Measurements from ENCODE around the gene PER2. TPM values are rescaled to one million over a fixed set of nuclear protein-coding genes. Genes with fewer than 3 reads are reported as not detected.

PER2 gene
- total RNA-seq, 1 donor from 2014 or later: 21.6 TPM

DNA sequence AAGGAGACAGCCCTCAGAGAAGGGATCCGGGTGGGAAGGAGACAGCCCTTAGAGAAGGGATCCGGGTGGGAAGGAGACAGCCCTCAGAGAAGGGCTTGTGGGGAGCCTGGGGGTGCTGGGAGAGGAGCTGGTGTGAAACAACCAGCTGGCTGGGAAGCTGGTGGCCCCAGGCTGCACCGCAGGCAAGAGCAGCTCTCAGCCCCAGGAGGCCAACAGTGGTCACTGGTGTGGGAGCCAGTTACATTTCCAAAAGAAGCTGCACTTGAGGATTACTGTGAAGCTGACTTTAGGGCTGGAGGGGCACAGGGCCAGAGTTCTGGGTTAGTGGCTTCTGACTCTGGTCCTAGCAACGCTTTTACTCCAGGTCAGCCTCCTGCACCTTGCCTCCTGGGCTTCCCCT lies 51.8 kb downstream of the PER2 start:
- Histone ChIP-seq H3K4me1 (peaks cover 0 to 14% of the 10 kb centered on the region in 2 donors), H3K36me3 (no peaks in the 10 kb centered on the region), H3K4me3 (no peak overlapping the region), H3K27me3 (peaks cover 3% of the 10 kb centered on the region), H3K9me3 (no peaks in the 10 kb centered on the region), H3K27ac (no peak overlapping the region)
- TF ChIP-seq, protein P1, sequence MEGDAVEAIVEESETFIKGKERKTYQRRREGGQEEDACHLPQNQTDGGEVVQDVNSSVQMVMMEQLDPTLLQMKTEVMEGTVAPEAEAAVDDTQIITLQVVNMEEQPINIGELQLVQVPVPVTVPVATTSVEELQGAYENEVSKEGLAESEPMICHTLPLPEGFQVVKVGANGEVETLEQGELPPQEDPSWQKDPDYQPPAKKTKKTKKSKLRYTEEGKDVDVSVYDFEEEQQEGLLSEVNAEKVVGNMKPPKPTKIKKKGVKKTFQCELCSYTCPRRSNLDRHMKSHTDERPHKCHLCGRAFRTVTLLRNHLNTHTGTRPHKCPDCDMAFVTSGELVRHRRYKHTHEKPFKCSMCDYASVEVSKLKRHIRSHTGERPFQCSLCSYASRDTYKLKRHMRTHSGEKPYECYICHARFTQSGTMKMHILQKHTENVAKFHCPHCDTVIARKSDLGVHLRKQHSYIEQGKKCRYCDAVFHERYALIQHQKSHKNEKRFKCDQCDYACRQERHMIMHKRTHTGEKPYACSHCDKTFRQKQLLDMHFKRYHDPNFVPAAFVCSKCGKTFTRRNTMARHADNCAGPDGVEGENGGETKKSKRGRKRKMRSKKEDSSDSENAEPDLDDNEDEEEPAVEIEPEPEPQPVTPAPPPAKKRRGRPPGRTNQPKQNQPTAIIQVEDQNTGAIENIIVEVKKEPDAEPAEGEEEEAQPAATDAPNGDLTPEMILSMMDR (IDR thresholded peaks at IDR 0.05): no peak
- intact Hi-C loops (cut with DNase I): no loop called here
- DNase-seq (ENCODE audit: low spot score in 2 of 2): no peak

DNA sequence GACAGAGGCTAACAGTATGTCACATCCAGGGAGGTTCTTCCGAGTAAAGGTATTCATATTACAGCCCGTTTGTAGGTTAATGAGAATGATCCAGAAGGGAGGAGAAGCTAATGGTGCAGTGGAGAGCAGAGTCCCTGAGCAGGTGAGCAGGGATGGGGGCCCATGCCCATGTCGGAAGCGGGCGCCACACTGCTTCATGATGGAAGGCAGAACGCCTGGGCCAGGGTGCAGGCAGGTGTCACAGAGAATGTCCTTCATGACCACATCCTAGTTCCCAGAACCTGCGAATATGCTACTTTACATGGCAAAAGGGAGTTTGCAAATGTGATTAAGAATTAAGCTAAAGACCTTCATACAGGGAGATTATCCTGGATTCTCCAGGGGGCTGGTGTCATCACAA lies 52.6 kb downstream of the PER2 start:
- TF ChIP-seq, protein P1 (IDR thresholded peaks at IDR 0.05): no peak
- Histone ChIP-seq H3K4me1 (peaks cover 0 to 11% of the 10 kb centered on the region in 2 donors), H3K4me3 (no peak overlapping the region), H3K27me3 (peaks cover 3% of the 10 kb centered on the region), H3K27ac (no peak overlapping the region), H3K9me3 (no peaks in the 10 kb centered on the region), H3K36me3 (no peaks in the 10 kb centered on the region)
- DNase-seq (ENCODE audit: low spot score in 2 of 2): no peak
- intact Hi-C loops (cut with DNase I): no loop called here

DNA sequence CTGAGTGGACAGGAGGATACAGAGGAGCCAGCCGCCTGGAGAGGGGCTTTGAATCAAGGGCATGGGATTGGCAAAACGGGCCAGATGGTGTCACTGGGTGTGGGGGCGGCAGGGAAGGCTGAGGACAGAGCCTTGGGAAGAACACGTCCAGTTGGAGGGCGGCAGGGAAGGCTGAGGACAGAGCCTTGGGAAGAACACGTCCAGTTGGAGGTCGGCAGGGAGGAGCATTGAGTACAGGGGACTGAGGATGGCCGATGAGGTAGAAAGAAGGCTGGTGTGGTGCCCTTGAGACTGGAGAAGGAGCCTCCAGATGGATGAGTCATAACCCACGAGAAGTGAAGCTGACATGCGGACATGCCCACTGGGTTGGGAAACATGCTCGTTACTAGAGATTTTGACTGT lies 53.1 kb downstream of the PER2 start:
- intact Hi-C loops (cut with DNase I): no loop called here
- Histone ChIP-seq H3K4me3 (no peak overlapping the region), H3K4me1 (peaks cover 0 to 8% of the 10 kb centered on the region in 2 donors), H3K9me3 (no peaks in the 10 kb centered on the region), H3K27me3 (peaks cover 3% of the 10 kb centered on the region), H3K36me3 (no peaks in the 10 kb centered on the region), H3K27ac (no peak overlapping the region)
- DNase-seq (ENCODE audit: low spot score in 2 of 2): no peak
- TF ChIP-seq, protein P1 (IDR thresholded peaks at IDR 0.05): no peak

DNA sequence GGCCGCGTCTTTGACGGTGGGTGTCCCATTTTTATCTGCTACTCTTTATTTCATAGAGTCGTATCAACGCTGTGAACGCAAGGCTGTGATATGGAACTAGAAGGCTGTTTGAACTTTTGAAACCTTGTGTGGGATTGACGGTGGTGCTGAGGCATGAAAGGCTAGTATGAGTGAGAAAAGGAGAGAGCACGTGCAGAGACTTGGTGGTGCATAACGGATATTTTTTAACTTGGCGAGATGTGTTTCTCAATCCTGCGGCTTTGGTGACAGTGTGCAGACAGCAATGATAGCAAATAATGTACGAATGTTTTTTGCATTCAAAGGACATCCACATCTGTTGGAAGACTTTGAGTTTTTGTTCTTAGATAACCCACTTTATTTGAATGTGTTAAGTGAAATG lies 54.8 kb downstream of the PER2 start:
- Histone ChIP-seq H3K27ac (no peak overlapping the region), H3K9me3 (no peaks in the 10 kb centered on the region), H3K4me1 (no peaks in the 10 kb centered on the region), H3K27me3 (peaks cover 2% of the 10 kb centered on the region), H3K36me3 (no peaks in the 10 kb centered on the region), H3K4me3 (no peak overlapping the region)
- no peak for DNase-seq (ENCODE audit: low spot score in 2 of 2)
- TF ChIP-seq, protein P1 (IDR thresholded peaks at IDR 0.05): no peak
- intact Hi-C loops (cut with DNase I): no loop called here

DNA sequence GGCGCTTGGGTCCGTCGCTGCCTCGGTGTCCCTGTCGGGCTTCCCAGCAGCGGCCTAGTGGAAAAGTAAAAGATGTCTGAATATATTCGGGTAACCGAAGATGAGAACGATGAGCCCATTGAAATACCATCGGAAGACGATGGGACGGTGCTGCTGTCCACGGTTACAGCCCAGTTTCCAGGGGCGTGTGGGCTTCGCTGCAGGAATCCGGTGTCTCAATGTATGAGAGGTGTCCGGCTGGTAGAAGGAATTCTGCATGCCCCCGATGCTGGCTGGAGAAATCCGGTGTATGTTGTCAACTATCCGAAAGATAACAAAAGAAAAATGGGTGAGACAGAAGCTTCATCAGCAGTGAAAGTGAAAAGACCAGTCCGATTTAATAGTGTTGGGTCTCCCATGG lies 56.6 kb downstream of the PER2 start:
- Histone ChIP-seq H3K4me3 (peak overlapping the region in 1 of 2 donors; percentile 38), H3K27ac (no peak overlapping the region), H3K4me1 (no peaks in the 10 kb centered on the region), H3K9me3 (no peaks in the 10 kb centered on the region), H3K36me3 (no peaks in the 10 kb centered on the region), H3K27me3 (no peaks in the 10 kb centered on the region)
- peak in 1 of 2 donors; percentile 47 for DNase-seq (ENCODE audit: low spot score in 2 of 2)
- intact Hi-C loops (cut with DNase I): no loop called here
- TF ChIP-seq, protein P1 (IDR thresholded peaks at IDR 0.05): no peak

DNA sequence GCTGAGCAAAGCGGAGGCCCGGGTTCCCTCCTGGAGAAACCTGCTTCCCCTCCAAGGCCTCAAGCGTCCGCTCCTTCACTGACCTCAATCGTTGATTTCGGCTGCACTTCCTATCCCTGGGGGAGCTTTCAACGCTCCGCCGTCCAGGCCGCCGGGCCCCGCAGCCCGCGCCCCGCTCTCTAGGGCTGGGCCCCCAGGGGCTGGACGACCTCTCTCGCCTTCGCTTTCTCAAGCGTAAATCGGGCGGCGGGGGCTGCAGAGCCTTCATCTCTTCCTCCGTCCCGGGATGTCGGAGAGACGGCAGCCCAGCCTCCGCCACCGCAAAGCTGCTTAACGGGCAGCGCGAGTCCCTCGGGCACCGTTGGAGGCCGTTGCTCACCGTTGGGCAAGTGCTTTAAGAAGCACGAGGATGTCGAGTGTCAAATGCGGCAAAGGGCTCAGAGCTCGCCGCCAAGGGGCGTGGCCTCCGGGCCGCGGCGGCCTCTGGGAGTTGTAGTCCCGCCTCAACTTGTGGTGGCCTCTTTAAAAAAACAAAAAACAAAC lies 57.1 kb downstream of the PER2 start:
- TF ChIP-seq, protein P1 (IDR thresholded peaks at IDR 0.05): no peak
- Histone ChIP-seq H3K27me3 (no peaks in the 10 kb centered on the region), H3K36me3 (no peaks in the 10 kb centered on the region), H3K4me3 (peak overlapping the region; percentile 38 to 54), H3K4me1 (no peaks in the 10 kb centered on the region), H3K9me3 (no peaks in the 10 kb centered on the region), H3K27ac (no peak overlapping the region)
- DNase-seq (ENCODE audit: low spot score in 2 of 2): peak in 1 of 2 donors; percentile 86
- intact Hi-C loops (cut with DNase I): no loop called here
